ENCODE data around the gene OSER1.

OSER1 gene

GRCh38 chr20:44173846-44174245 lies 36.7 kb downstream of the OSER1 start:
- no peak for DNase-seq (ENCODE audit: low read depth)

GRCh38 chr20:44173116-44173515 lies 37.5 kb downstream of the OSER1 start:
- no peak for DNase-seq (ENCODE audit: low read depth)

GRCh38 chr20:44172572-44172950 lies 38.0 kb downstream of the OSER1 start:
- DNase-seq (ENCODE audit: low read depth): no peak

- no peak for DNase-seq (ENCODE audit: low read depth)
Measured at GRCh38 chr20:44171775-44172571, 38.6 kb downstream of the OSER1 start.

GRCh38 chr20:44170816-44171410 lies 39.7 kb downstream of the OSER1 start:
- no peak for DNase-seq (ENCODE audit: low read depth)

GRCh38 chr20:44167736-44168135 lies 42.8 kb downstream of the OSER1 start:
- DNase-seq (ENCODE audit: low read depth): no peak

GRCh38 chr20:44166477-44166876 lies 44.1 kb downstream of the OSER1 start:
- DNase-seq (ENCODE audit: low read depth): peak; percentile 69

- DNase-seq (ENCODE audit: low read depth): peak; percentile 65
Measured at GRCh38 chr20:44166008-44166407, 44.6 kb downstream of the OSER1 start.

- DNase-seq (ENCODE audit: low read depth): no peak
Measured at GRCh38 chr20:44160133-44160532, 50.4 kb downstream of the OSER1 start.

GRCh38 chr20:44159711-44160110 lies 50.9 kb downstream of the OSER1 start:
- DNase-seq (ENCODE audit: low read depth): no peak

GRCh38 chr20:44159125-44159524 lies 51.4 kb downstream of the OSER1 start:
- no peak for DNase-seq (ENCODE audit: low read depth)

- no peak for DNase-seq (ENCODE audit: low read depth)
Measured at GRCh38 chr20:44157061-44157460, 53.5 kb downstream of the OSER1 start.

- DNase-seq (ENCODE audit: low read depth): peak; percentile 61
Measured at GRCh38 chr20:44154521-44155001, 56.0 kb downstream of the OSER1 start.

- DNase-seq (ENCODE audit: low read depth): no peak
Measured at GRCh38 chr20:44153636-44154043, 56.9 kb downstream of the OSER1 start.

GRCh38 chr20:44151621-44152416 lies 58.8 kb downstream of the OSER1 start:
- no peak for DNase-seq (ENCODE audit: low read depth)

- DNase-seq (ENCODE audit: low read depth): no peak
Measured at GRCh38 chr20:44146272-44146671, 64.3 kb downstream of the OSER1 start.

Measured in GM04504 (cell line).